NOMO-1 treated with dmso at 0.1 percent for 144 hours (cell line): ENCODE data around the gene IRF2BP2.

Source experiments
- DNase-seq: peaks from one replicate; lab custom pipeline; 2025; ENCODE audit not compliant: unreplicated experiment; lab: John Stamatoyannopoulos, UW

Gene IRF2BP2

GRCh38 chr1:234585330-234586055, 24.5 kb downstream of the IRF2BP2 start:
- DNase-seq = no peak

GRCh38 chr1:234584926-234585325, 25.1 kb downstream of the IRF2BP2 start:
- DNase-seq = no peak

DNA sequence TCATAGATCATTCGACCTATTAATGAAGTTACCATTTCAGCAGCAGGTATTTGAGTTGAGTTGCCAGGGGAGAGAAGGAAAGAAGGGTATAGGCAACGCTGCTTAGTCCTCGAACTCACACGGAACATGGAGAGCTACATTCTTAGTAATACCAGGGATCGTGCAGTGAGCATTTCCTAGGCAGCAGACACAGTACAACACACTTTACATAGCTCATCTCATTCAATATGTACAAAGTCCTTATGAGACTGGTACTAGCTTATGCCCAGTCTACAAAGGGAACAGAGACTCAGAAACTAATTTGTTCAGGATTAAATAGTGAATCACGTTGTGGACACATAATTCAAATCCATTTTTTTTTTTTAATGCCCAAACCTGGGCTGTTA, 25.6 kb downstream of the IRF2BP2 start:
- no peak for DNase-seq

GRCh38 chr1:234583755-234584419, 26.1 kb downstream of the IRF2BP2 start:
- DNase-seq = no peak

- DNase-seq = no peak
Measured at GRCh38 chr1:234582681-234583301, 27.2 kb downstream of the IRF2BP2 start.

- DNase-seq = no peak
Measured at GRCh38 chr1:234582186-234582585, 27.8 kb downstream of the IRF2BP2 start.

- DNase-seq = no peak
Measured at GRCh38 chr1:234581063-234581714, 28.8 kb downstream of the IRF2BP2 start.

GRCh38 chr1:234579967-234580366, 30.0 kb downstream of the IRF2BP2 start:
- DNase-seq = no peak

GRCh38 chr1:234578735-234579134, 31.2 kb downstream of the IRF2BP2 start:
- DNase-seq = no peak

- DNase-seq = no peak
Measured at GRCh38 chr1:234578087-234578486, 31.9 kb downstream of the IRF2BP2 start.

DNA sequence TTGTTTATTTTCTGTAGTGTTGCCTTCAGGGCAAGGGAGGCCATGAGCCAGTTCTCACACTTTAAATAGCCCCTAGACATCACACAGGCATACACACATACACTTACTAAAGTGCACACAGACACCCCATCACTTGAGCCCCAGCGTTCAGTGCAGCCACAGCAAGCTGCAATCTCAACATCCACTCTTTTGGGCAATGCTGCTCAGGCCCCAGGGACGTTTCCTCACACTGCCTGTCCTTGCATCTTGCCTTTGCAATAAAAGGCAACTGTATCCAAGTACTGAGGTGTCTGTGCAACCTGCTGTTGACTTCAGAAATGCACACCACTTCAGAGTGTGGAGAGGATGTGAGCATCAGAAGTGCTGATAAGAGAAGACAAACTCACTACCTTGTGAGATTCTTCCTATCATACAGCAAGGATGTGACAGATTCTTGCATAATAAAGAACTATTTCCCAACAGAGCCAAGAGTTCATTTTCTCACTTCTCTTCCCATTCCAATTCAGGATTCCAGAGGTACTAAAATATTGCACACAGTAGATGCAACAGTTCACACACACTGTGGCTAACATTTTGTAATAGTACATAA, 36.2 kb downstream of the IRF2BP2 start:
- DNase-seq = no peak

- no peak for DNase-seq
Measured at GRCh38 chr1:234572966-234573365, 37.0 kb downstream of the IRF2BP2 start.

- DNase-seq = no peak
Measured at GRCh38 chr1:234571702-234572101, 38.3 kb downstream of the IRF2BP2 start.

DNA sequence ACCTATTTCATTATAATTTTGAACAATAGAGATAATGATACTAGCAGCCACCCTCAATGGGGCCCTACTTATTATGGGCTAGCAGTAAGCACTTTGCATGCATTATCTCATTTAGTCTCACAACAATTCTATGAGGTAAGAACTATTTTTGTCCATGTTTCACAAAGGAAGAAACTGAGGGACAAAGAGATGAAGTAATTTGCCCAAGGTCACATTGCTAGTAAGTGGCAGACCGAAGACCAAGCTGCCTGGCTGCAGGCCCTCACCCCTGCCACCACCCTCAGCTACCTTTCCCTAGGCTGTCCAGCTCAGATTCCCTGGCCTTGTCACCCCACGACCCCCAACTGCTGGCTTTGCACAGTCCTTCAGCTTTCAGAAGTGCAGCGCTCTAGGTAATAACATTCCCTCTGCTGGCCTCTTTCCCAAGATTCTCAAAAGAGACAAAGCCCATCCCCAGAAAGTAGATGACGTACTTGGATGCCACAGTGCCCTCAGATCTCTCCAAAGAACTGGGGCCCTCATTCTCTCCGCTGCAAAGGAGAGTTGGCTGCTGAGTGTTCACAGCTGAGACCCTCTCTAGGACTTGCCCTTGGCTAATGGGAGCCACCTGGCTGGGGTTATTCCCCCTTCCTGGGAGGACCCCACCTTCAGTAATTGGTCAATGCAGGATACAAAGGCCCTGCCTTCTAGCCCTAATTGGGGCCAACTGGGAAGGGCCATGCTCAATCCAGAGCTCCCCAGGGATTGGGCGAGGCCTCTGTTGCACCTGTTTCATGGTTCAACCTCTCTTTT, 39.5 kb downstream of the IRF2BP2 start:
- no peak for DNase-seq

DNA sequence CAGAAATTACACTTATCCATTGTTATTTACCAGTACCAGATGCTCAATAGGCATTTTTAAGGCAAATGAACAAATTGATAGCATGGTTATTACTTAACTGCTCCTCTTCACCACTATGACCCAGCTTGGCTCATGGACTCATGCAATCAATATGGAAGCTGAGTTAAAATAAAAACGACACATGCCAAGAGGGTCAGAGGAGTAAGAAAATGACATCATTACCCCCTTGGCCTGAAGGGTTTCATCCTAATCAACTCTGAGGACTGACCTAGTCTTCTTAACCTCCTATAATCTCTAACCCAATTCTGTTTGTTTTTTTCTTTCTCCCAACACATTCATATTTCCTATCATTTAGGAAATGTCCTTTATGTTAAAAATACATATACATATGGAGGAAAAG, 41.6 kb downstream of the IRF2BP2 start:
- DNase-seq = no peak

DNA sequence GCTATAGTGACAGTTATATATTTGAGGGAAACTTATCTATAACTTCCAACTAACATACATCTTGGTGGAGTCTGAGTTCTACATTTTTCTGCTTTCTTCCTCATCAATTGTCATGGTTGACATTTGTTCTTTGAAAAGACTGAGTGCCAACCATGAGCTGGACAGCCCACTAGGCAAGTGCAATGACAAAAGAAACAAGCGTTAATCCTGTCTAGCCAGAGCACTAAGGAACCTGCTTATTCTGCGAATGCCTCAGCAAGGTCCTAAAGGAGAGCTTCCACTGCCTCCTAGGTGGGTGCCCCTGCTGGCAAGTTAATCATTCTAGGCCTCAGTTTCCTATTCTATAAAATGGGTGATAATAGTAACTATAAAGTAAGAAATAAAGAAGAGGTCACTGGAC, 44.8 kb downstream of the IRF2BP2 start:
- no peak for DNase-seq

DNA sequence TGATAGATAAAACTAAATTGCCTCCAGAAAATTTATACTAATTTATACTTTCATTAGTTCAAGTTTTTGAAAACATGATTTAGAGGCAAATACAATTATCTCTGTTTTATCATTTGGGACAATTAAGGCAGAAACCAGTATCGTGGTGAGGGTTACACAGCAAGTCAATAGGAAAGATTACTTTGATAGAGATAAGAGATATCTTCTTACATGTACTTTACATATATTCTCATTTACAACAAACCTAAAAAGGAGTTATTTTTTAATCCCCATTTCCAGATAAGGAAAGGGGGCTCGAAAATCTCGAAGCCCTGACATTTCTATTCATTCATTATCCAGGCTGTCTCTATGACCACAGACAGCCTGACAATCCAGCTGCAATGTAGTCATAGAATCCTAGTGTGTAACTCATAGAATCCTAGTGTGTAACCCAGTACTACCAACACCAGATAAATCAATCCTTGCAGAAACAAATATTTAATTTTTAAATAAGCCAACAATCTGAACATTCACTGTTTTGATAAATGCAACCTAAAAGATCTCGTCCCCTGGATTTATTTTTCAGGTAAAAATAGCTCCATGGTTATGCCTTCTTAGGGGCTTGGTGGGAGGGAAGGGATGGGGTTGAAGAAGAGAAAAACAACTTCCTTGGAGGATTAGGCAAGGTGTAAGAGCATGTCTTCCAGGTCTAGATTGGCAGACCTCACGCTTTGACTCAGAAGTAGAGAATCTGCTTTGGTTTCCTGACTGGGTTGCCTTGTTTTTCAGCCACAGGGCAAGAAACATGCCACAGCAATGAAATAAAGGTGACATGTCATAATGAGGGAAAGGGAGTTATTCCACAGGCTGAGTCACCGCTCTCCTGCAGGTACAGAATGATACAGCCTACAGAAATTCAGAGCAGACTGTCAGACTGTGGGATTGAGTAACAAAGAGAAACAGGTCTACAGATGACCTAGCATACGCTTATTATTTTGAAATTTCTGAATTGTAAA, 45.6 kb downstream of the IRF2BP2 start:
- no peak for DNase-seq

GRCh38 chr1:234562334-234562733, 47.6 kb downstream of the IRF2BP2 start:
- DNase-seq = no peak

- no peak for DNase-seq
Measured at GRCh38 chr1:234561319-234561718, 48.7 kb downstream of the IRF2BP2 start.
